Gastroesophageal sphincter (tissue), 4 donors: ENCODE data around the gene SGPL1. TPM values are rescaled to one million over a fixed set of nuclear protein-coding genes. Genes with fewer than 3 reads are reported as not detected.

Experiments used
- ATAC-seq: fragments of 150-250 bp; one replicate; pipeline ENCODE4 v1.9.1; 2016; ENCODE audit warnings: mild to moderate bottlenecking, moderate library complexity
- H3K27ac ChIP-seq, 4 donors: fragments of 200-600 bp; sonication (generic) in 3 of 4; 1 replicate in 3 of 4; 2 replicates in 1 of 4; pipeline ENCODE4 v1.5.1; 2016 to 2019
- H3K27me3 ChIP-seq: fragments of 200-600 bp; sonication (generic); one replicate; pipeline ENCODE4 v1.5.1; 2019
- H3K36me3 ChIP-seq, 2 donors: fragments of 200-600 bp; sonication (generic); one replicate each; pipeline ENCODE4 v1.5.1; 2019; ENCODE audit warnings: control low read depth in 1 of 2
- H3K4me1 ChIP-seq, 3 donors: fragments of 200-600 bp; sonication (generic); 1 replicate in 2 of 3; 2 replicates in 1 of 3; pipeline ENCODE4 v1.5.1; 2016 to 2019; ENCODE audit warnings: control low read depth in 2 of 3
- H3K4me3 ChIP-seq, 2 donors: fragments of 200-600 bp; sonication (generic); one replicate each; pipeline ENCODE4 v1.5.1; 2019; ENCODE audit warnings: mild to moderate bottlenecking in 1 of 2, moderate library complexity in 1 of 2
- H3K9me3 ChIP-seq, 3 donors: fragments of 200-600 bp; sonication (generic); one replicate each; pipeline ENCODE4 v1.5.1; 2017 to 2019; ENCODE audit warnings: control low read depth in 2 of 3
- CTCF ChIP-seq, 4 experiments: fragments of 200-600 bp in 2 of 4; fragments of 450-650 bp in 2 of 4; sonication (generic) in 1 of 4; IDR thresholded peaks; one replicate each; pipeline ENCODE4 v1.5.1; 2017 to 2019; ENCODE audit warnings: antibody characterized with exemption in 4 of 4, mild to moderate bottlenecking in 2 of 4, moderate library complexity in 2 of 4
- EP300 ChIP-seq: sonication (generic); formaldehyde crosslinking; IDR thresholded peaks from one replicate; pipeline ENCODE4 v1.6.1; 2017; ENCODE audit warnings: antibody characterized with exemption, mild to moderate bottlenecking
- POLR2A ChIP-seq, 2 donors: fragments of 450-650 bp; IDR thresholded peaks; one replicate each; pipeline ENCODE4 v1.6.1; 2017; ENCODE audit warnings: antibody characterized with exemption in 2 of 2, mild to moderate bottlenecking in 2 of 2, moderate library complexity in 1 of 2
- POLR2AphosphoS5 ChIP-seq: sonication (generic); formaldehyde crosslinking; IDR thresholded peaks from one replicate; pipeline ENCODE4 v1.6.1; 2017; ENCODE audit warnings: antibody characterized with exemption
- WGBS, 2 donors: methylation state at CpG; one replicate each; pipeline ENCODE4 v1.1.5; 2018; ENCODE audit warnings: low coverage in 1 of 2; 5-methylcytosine and 5-hydroxymethylcytosine counted together
- total RNA-seq, 4 donors: library from RNA; depleted of rRNA; stranded (reverse); fragments of >200 nt; gene quantifications; one replicate each; pipeline ENCODE4 v1.1.0, GENCODE V29; 2016

Gene SGPL1
- total RNA-seq, 4 donors from 2014 or later: 23.0 to 28.1 (median 24.4) TPM

GRCh38 chr10:70829543-70829942 lies 13.8 kb downstream of the SGPL1 start:
- Histone ChIP-seq H3K4me1 (peaks cover 0 to 27% (median 0%) of the 10 kb centered on the region in 3 donors), H3K9me3 (no peaks in the 10 kb centered on the region), H3K36me3 (peaks cover 0 to 22% of the 10 kb centered on the region in 2 donors), H3K4me3 (no peak overlapping the region), H3K27me3 (no peaks in the 10 kb centered on the region), H3K27ac (no peak overlapping the region)
- TF ChIP-seq CTCF (IDR thresholded peaks at IDR 0.05) (no peak), EP300 (no peak), POLR2AphosphoS5 (no peak), POLR2A (IDR thresholded peaks at IDR 0.05) (no peak)
- 33 to 43% methylated on average over 3 to 5 of the region's 5 CpGs for WGBS, 2 donors
- no peak for ATAC-seq

- Histone ChIP-seq H3K9me3 (no peaks in the 10 kb centered on the region), H3K4me3 (no peak overlapping the region), H3K4me1 (peaks cover 0 to 27% (median 0%) of the 10 kb centered on the region in 3 donors), H3K36me3 (peaks cover 0 to 19% of the 10 kb centered on the region in 2 donors), H3K27me3 (no peaks in the 10 kb centered on the region), H3K27ac (no peak overlapping the region)
- 48 to 67% methylated on average over 3 of the region's 3 CpGs for WGBS, 2 donors
- ATAC-seq: no peak
- TF ChIP-seq EP300 (no peak), CTCF (IDR thresholded peaks at IDR 0.05) (no peak), POLR2A (IDR thresholded peaks at IDR 0.05) (no peak), POLR2AphosphoS5 (no peak)
Measured at GRCh38 chr10:70830164-70830563, 14.4 kb downstream of the SGPL1 start.

GRCh38 chr10:70832221-70832620 lies 16.5 kb downstream of the SGPL1 start:
- Histone ChIP-seq H3K27ac (no peak overlapping the region), H3K27me3 (no peaks in the 10 kb centered on the region), H3K9me3 (no peaks in the 10 kb centered on the region), H3K4me3 (no peak overlapping the region), H3K36me3 (peaks cover 0 to 5% of the 10 kb centered on the region in 2 donors), H3K4me1 (peaks cover 0 to 35% (median 0%) of the 10 kb centered on the region in 3 donors)
- TF ChIP-seq POLR2A (IDR thresholded peaks at IDR 0.05) (no peak), CTCF (IDR thresholded peaks at IDR 0.05) (no peak), POLR2AphosphoS5 (no peak), EP300 (no peak)
- ATAC-seq: no peak
- 65 to 77% methylated on average over 3 of the region's 3 CpGs for WGBS, 2 donors

- no peak overlapping the region for H3K27ac ChIP-seq
- TF ChIP-seq POLR2AphosphoS5 (no peak), EP300 (no peak), POLR2A (IDR thresholded peaks at IDR 0.05) (no peak), CTCF (IDR thresholded peaks at IDR 0.05) (no peak)
- no peak overlapping the region for H3K4me3 ChIP-seq
- ATAC-seq: no peak
- peaks cover 0 to 35% (median 0%) of the 10 kb centered on the region in 3 donors for H3K4me1 ChIP-seq
- H3K9me3 ChIP-seq: no peaks in the 10 kb centered on the region
- WGBS, 2 donors: 22 to 52% methylated on average over 3 of the region's 3 CpGs
- H3K27me3 ChIP-seq: no peaks in the 10 kb centered on the region
- peaks cover 0 to 9% of the 10 kb centered on the region in 2 donors for H3K36me3 ChIP-seq
Measured at GRCh38 chr10:70832852-70833528, 17.2 kb downstream of the SGPL1 start.

- WGBS, 2 donors: 63 to 92% methylated on average over 2 of the region's 2 CpGs
- Histone ChIP-seq H3K36me3 (peaks cover 0 to 11% of the 10 kb centered on the region in 2 donors), H3K27ac (no peak overlapping the region), H3K27me3 (no peaks in the 10 kb centered on the region), H3K4me1 (peaks cover 0 to 35% (median 0%) of the 10 kb centered on the region in 3 donors), H3K9me3 (no peaks in the 10 kb centered on the region), H3K4me3 (no peak overlapping the region)
- no peak for ATAC-seq
- TF ChIP-seq CTCF (IDR thresholded peaks at IDR 0.05) (no peak), POLR2AphosphoS5 (no peak), POLR2A (IDR thresholded peaks at IDR 0.05) (no peak), EP300 (no peak)
Measured at GRCh38 chr10:70833601-70834000, 17.9 kb downstream of the SGPL1 start.
